Measurements from ENCODE around the gene ADAP2. TPM values are rescaled to one million over a fixed set of nuclear protein-coding genes. Genes with fewer than 3 reads are reported as not detected.

Gene ADAP2
- total and polyA plus RNA-seq, 2 experiments from 2014 or later = 0.94 TPM

- DNase-seq (ENCODE audit: low spot score) (no peak), ATAC-seq (no peak)
- Histone ChIP-seq H3K4me2 (no peak overlapping the region), H3K9me2 (ENCODE audit: insufficient read depth) (no peaks in the 10 kb centered on the region), H3K79me2 (replicated peaks; ENCODE audit: insufficient read depth) (no peaks in the 10 kb centered on the region), H2AFZ (no peak overlapping the region), H3K36me3 (ENCODE audit: insufficient read depth) (no peaks in the 10 kb centered on the region), H3K27me3 (ENCODE audit: insufficient read depth) (peaks cover 23% of the 10 kb centered on the region), H4K20me1 (replicated peaks; ENCODE audit: insufficient read depth) (no peaks in the 10 kb centered on the region), H3F3A (replicated peaks; ENCODE audit: low read depth) (0 out of 2 replicates have a peak, but pooled peaks cover 2% of the 10 kb centered on the region), H3K4me3 (no peak overlapping the region), H3K4me1 (ENCODE audit: insufficient read depth) (peaks cover 6% of the 10 kb centered on the region), H3K27ac (ENCODE audit: low read depth) (no peak overlapping the region)
- peaks cover 5% of the 10 kb centered on the region; the same call in 2 of the 3 replicates for H3K36me3 Mint-ChIP-seq (ENCODE audit: low read depth)
- no peak overlapping the region for H3K4me3 Mint-ChIP-seq
- no peak for TF ChIP-seq ETS1 (IDR thresholded peaks at IDR 0.05)
- TF ChIP-seq POLR2AphosphoS5 (IDR thresholded peaks at IDR 0.05; ENCODE audit: low read depth) = no peak
- no peak for TF ChIP-seq CREB1 (CRISPR knock-in tag; IDR thresholded peaks at IDR 0.05; ENCODE audit: low read depth)
- no peak for TF ChIP-seq NANOG (IDR thresholded peaks at IDR 0.05; ENCODE audit: borderline replicate concordance)
- TF ChIP-seq EZH2 (IDR thresholded peaks at IDR 0.05; ENCODE audit: low read depth, unreplicated experiment) = no peak
- no peak for TF ChIP-seq CTCF (conservative IDR thresholded peaks at IDR 0.05; ENCODE audit: low read depth in 2 of 2)
- no peak for TF ChIP-seq STAT1 (IDR thresholded peaks at IDR 0.05; ENCODE audit: unreplicated experiment)
- TF ChIP-seq ZNF331 (CRISPR knock-in tag; IDR thresholded peaks at IDR 0.05; ENCODE audit: low read depth) = no peak
- TF ChIP-seq JUNB (IDR thresholded peaks at IDR 0.05; ENCODE audit: unreplicated experiment) = no peak
- no peak for TF ChIP-seq EZH2phosphoT487 (IDR thresholded peaks at IDR 0.05; ENCODE audit: unreplicated experiment)
- TF ChIP-seq ZNF462 (CRISPR knock-in tag; IDR thresholded peaks at IDR 0.05) = no peak
- no peak for TF ChIP-seq ZNF114 (CRISPR knock-in tag; IDR thresholded peaks at IDR 0.05)
- no peak for TF ChIP-seq REST (IDR thresholded peaks at IDR 0.05; ENCODE audit: unreplicated experiment)
- H3K9me3 Mint-ChIP-seq = no peaks in the 10 kb centered on the region; the same call in 2 of the 3 replicates
- peaks cover 22% of the 10 kb centered on the region for H3K27me3 Mint-ChIP-seq (ENCODE audit: insufficient read depth, low read depth, poor library complexity)
- no peak overlapping the region for H3K27ac Mint-ChIP-seq
- H3K4me1 Mint-ChIP-seq = peaks cover 10% of the 10 kb centered on the region
Observed at GRCh38 chr17:31004160-31004559, 82.4 kb downstream of the ADAP2 start.

Data from GM23338 (cell line).